ENCODE data around the gene HOXD13.
A peak's percentile ranks its signal among the peaks of the same experiment; 100 is the strongest.

HOXD13 gene

DNA sequence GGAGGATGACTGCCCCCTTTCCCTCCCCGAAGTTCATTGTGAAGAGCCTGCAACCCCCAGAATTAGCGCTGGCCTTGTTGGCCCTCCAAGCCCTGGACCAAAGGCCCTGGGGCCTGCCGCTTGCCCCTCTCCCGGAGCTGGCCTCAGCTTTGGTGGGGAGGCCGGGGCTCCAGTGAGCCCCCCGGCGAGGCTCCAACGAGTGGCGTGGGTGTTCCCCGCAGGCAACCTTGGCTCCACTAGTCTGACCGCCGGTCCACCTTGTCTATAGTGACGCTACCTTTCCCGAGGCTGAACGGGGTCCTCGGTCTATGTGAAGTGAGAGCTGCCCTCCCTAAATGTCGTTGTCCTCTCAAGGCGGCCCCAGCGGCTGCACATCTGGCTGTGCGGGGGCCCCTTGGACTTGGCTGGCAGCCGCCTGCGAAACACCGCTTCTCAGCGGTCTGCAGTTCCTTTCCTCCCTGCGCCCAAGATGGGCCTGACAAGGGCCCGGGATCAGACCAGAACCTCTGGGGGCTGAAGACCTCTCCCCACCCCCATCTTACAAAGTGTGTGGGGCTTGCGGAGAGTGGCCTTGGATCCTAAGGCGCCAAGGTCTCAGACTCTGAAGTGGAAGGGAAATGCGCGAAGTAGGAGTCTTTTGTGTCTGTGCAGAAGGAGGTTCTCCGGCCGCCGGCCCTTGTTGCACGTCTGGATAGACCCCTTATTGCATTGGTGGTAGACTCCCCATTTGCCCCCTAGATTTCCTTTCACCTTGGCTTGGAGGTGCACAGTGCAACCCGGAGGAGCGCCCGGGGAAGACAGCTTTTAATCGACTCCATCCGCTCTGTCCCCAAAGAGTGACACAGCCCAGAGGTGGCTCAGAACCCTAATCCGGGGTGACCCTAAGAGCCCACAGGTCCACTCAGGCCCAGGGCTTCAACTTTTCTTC, 20.1 kb downstream of the HOXD13 start:
- Mint-ChIP-seq H3K36me3 (ENCODE audit: low read depth) (peaks cover 3% of the 10 kb centered on the region), H3K27ac (no peak overlapping the region), H3K4me1 (ENCODE audit: low read depth) (peaks cover 1% of the 10 kb centered on the region), H3K9me3 (peaks cover 4% of the 10 kb centered on the region), H3K4me3 (no peak overlapping the region), H3K27me3 (ENCODE audit: low read depth) (peaks cover 85% of the 10 kb centered on the region)
- no peak for DNase-seq (ENCODE audit: low spot score)

DNA sequence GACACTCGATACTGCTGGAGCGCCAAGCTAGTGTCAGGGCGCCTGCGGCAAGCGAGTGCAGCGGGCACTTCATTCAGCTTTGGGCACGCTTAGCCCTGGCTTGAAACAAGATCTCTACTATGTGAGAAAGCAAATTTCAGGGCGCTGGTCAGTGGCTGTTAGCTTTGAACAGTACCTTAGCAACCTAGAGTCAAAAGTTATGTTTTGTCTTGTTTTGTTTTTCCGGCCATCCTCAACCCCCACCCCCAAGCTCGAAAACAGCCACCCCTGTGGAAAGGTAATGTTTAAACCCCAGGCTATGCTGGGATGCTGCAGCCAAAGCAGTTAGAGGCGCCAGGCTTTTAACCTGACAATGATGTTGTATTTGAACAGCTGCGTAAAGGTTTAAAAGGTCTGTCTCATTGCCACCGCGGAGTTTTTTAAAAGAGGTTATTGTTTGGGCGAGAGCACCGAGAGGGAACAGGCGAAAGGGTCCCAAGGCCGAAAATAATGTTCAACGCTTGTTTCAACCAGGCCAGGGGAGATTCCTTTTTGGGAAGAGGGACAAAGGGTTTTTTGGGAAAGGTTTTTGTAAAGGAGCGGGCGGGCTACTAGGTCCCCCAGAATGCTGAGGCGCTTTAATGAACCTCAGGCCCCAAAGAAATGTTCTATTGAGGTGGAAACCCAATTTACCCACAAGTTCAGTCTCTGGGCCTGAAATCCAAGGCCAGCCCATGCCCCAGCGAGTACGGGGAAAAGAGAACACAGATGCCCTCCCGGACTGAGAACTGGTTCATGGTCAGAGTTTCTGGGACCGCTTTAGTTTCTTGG, 21.8 kb downstream of the HOXD13 start:
- no peak overlapping the region for H3K27ac Mint-ChIP-seq
- H3K36me3 Mint-ChIP-seq (ENCODE audit: low read depth): peaks cover 3% of the 10 kb centered on the region
- no peak overlapping the region for H3K4me3 Mint-ChIP-seq
- peaks cover 92% of the 10 kb centered on the region for H3K27me3 Mint-ChIP-seq (ENCODE audit: low read depth)
- H3K9me3 Mint-ChIP-seq: peaks cover 2% of the 10 kb centered on the region
- peaks cover 4% of the 10 kb centered on the region for H3K4me1 Mint-ChIP-seq (ENCODE audit: low read depth)
- DNase-seq (ENCODE audit: low spot score): no peak

DNA sequence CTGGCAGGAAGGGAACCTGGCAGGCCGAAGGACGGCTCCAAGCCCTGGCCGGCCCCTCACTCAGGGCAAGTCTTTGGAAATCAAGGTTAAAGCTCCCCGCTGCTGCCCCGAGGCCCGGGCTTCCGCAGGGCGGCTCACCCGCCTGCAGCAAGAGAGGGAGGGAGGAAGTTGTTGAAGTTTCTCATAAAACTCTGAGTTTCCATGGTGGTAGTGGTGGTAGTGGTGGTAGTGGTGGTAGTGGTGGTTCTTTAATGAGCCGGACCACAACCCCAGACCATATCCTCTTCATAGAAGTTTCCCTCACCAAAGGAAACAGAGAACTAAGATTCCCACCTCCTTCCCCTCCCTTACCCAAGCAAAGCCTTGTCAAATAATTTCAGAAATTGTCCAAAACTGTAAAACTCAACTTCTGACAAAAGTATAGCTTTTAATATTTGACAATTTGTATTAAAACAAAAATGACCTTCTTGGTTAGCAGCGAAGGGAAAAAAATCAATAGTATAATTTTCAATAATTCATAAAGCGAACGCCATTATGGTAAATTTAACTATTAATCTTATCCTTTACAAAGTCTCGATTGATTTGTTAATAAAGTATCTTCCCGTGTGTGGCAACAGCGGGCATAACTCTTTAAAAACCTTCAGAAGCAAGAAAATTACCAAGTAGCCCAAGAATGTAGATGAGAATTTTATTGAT, 22.6 kb downstream of the HOXD13 start:
- Mint-ChIP-seq H3K36me3 (ENCODE audit: low read depth) (peaks cover 3% of the 10 kb centered on the region), H3K9me3 (no peaks in the 10 kb centered on the region), H3K27me3 (ENCODE audit: low read depth) (peaks cover 92% of the 10 kb centered on the region), H3K27ac (no peak overlapping the region), H3K4me1 (ENCODE audit: low read depth) (peaks cover 3% of the 10 kb centered on the region), H3K4me3 (no peak overlapping the region)
- DNase-seq (ENCODE audit: low spot score): no peak

DNA sequence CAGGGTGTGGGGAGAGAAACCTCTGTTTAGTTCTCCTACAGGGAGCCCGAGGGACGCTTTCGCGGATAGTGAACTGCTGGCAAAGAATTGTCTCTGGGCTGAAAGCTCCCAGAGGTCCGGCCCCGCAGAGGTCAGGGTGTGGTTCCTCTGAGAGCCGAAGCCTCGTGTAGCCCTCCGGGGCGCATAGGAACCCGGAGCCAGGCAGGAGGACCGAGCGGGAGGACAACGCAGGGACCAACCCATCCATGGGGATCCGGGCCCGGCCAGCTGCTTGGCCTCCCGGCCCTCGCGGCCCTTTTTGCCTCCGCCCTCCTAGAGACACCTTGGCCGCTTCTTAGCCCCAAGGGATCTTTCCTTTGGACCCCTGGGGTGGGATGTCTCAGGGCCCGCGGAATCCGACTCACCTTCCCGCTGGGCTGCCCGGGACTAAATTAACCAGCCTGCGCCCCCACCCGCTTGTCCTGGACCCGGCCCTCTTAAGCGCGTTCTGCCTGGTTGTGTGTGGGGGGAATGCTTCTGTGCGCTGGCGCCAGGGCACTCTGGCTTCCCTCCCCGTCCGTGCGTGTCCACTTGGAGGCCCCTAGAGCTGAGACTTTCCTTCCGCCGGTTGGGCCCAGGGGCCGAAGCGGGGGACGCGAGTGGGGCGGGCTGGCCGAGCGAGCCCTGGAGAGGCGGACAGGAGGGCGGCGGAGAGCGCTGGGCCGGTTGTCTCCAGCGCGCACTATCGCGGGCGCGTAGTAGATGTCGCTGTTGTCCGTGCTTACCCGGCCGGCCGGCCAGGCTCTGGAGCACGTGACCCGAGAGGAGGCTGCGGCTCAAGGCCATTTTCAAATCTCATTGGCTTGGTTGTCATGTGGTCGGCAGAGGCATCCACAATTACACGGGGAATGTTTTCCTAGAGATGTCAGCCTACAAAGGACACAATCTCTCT, 23.6 kb downstream of the HOXD13 start, which contains the start of gene HOXD10:
HOXD10 (plus strand) TSS at position 896 of the 931 bp plus-strand sequence. CDS start 56 bp downstream, outside the sequence.
- Mint-ChIP-seq H3K27me3 (ENCODE audit: low read depth) (peaks cover 93% of the 10 kb centered on the region), H3K9me3 (no peaks in the 10 kb centered on the region), H3K36me3 (ENCODE audit: low read depth) (peaks cover 3% of the 10 kb centered on the region), H3K27ac (peak within 1 kb of the TSS; percentile 21), H3K4me1 (ENCODE audit: low read depth) (peaks cover 3% of the 10 kb centered on the region), H3K4me3 (no peak within 1 kb of the TSS)
- DNase-seq (ENCODE audit: low spot score): no peak

DNA sequence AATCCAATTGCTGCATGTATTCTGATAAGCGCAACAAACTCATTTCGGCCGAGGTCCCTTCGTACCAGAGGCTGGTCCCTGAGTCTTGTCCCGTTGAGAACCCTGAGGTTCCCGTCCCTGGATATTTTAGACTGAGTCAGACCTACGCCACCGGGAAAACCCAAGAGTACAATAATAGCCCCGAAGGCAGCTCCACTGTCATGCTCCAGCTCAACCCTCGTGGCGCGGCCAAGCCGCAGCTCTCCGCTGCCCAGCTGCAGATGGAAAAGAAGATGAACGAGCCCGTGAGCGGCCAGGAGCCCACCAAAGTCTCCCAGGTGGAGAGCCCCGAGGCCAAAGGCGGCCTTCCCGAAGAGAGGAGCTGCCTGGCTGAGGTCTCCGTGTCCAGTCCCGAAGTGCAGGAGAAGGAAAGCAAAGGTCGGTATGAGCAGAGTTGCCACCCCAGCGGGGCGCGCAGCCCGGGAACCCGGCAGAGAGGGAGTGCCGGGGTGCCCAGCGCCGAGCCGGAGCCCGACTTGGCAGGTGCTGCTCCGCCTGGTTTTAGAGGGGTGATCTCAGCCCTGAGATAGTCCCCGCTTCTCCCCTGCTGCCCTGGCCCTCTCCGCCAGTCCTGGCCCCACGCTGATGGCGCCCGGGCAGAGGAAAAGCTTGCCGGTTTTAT, 24.8 kb downstream of the HOXD13 start:
- Mint-ChIP-seq H3K27ac (peak overlapping the region; percentile 21), H3K9me3 (no peaks in the 10 kb centered on the region)

DNA sequence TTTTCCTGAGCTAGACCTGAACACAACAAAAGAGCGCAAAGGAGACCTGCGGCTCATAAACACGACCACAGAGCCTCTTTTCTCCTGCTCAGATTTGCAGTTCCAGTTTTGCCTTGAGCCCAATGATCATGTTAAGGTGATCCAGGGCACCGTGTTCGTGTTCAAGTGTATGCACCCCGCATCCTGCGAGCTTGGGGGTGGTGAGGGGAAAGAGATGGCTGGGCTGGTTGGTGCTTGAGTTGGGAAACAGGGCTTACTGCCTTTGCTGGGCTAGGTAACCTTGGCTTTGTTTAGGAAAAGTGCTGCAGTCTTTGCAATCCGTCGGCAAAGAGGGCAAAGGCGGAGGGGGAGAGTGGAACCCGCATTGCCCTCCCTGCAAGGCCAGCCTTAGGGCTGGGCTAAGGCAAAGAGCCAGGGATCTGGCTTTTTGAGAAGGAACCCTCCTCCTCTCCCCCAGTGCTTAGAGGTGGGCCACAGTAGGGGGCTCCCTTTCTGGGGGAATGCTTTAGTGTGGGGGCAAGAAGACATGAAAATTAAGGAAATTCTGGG, 25.4 kb downstream of the HOXD13 start:
- H3K4me1 Mint-ChIP-seq (ENCODE audit: low read depth): peaks cover 3% of the 10 kb centered on the region
- H3K27ac Mint-ChIP-seq: no peak overlapping the region
- no peak for DNase-seq (ENCODE audit: low spot score)
- no peak overlapping the region for H3K4me3 Mint-ChIP-seq
- peaks cover 3% of the 10 kb centered on the region for H3K36me3 Mint-ChIP-seq (ENCODE audit: low read depth)
- no peaks in the 10 kb centered on the region for H3K9me3 Mint-ChIP-seq
- H3K27me3 Mint-ChIP-seq (ENCODE audit: low read depth): peaks cover 84% of the 10 kb centered on the region

More for the DNA sequence above, 24.8 kb downstream of the HOXD13 start:
- Mint-ChIP-seq H3K27me3 (ENCODE audit: low read depth) (peaks cover 87% of the 10 kb centered on the region), H3K4me1 (ENCODE audit: low read depth) (peaks cover 3% of the 10 kb centered on the region), H3K36me3 (ENCODE audit: low read depth) (peaks cover 3% of the 10 kb centered on the region), H3K4me3 (no peak overlapping the region)
- DNase-seq (ENCODE audit: low spot score): no peak

DNA sequence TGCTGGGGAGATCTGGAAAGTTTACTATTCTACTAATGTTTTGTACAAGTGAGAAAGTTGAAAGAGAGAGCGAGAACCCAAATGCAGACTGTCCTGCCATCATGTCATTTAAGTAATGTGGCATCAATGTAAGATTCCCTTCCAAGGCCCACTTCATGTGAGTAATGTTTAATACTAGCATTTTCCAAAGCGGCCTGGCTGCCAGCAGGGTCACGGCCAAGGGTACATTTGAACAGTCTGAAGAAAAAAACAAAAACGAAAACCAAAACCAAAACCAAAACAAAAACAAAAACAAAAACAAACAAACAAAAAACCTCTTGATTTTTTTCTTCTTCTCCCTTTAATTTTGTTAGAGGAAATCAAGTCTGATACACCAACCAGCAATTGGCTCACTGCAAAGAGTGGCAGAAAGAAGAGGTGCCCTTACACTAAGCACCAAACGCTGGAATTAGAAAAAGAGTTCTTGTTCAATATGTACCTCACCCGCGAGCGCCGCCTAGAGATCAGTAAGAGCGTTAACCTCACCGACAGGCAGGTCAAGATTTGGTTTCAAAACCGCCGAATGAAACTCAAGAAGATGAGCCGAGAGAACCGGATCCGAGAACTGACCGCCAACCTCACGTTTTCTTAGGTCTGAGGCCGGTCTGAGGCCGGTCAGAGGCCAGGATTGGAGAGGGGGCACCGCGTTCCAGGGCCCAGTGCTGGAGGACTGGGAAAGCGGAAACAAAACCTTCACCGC, 26.2 kb downstream of the HOXD13 start:
- Mint-ChIP-seq H3K4me1 (ENCODE audit: low read depth) (peaks cover 3% of the 10 kb centered on the region), H3K27ac (no peak overlapping the region), H3K9me3 (no peaks in the 10 kb centered on the region), H3K27me3 (ENCODE audit: low read depth) (peaks cover 82% of the 10 kb centered on the region), H3K36me3 (ENCODE audit: low read depth) (peaks cover 3% of the 10 kb centered on the region), H3K4me3 (no peak overlapping the region)
- DNase-seq (ENCODE audit: low spot score): no peak

DNA sequence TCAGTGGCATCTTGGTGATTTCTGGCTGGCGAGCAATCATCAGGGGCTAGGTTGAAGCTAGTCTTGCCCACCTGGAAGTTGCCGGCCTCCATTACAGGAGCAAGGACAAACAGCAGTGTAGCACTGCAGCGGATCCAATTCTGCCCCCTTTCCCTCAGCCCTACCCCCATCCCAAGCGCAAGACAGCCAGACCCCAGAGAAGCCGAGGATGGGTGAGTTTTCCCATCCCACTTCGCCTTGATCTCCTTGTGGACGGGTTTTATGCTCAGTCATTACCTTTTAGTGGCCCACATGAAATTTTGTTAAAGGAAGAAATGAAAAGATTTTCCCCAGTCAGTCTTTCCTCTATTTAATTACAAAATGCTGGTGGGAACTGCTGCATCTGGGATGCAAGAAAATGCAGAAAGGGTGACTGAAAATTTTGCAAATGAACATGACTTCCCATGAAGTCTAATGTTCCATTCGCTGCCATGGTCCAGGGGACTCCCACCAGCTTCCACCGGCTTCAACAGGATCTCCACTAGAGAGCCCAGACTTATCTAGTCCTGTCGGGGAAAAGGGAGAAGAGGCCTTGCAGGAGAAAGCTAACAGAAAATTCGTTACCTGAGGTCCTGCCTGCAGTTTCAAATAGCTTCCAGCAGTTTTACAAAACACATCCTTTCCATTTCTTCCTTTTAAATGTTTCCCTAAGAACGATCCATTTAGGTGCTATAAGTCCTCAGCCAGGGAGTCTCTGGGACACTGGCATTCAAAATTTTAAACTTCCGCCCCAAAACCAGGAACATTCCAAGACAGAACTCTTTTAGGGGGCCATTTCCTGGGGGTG, 28.1 kb downstream of the HOXD13 start:
- Mint-ChIP-seq H3K27ac (no peak overlapping the region), H3K27me3 (ENCODE audit: low read depth) (peaks cover 84% of the 10 kb centered on the region), H3K4me1 (ENCODE audit: low read depth) (peaks cover 3% of the 10 kb centered on the region), H3K4me3 (no peak overlapping the region), H3K36me3 (ENCODE audit: low read depth) (peaks cover 3% of the 10 kb centered on the region), H3K9me3 (no peaks in the 10 kb centered on the region)
- no peak for DNase-seq (ENCODE audit: low spot score)

DNA sequence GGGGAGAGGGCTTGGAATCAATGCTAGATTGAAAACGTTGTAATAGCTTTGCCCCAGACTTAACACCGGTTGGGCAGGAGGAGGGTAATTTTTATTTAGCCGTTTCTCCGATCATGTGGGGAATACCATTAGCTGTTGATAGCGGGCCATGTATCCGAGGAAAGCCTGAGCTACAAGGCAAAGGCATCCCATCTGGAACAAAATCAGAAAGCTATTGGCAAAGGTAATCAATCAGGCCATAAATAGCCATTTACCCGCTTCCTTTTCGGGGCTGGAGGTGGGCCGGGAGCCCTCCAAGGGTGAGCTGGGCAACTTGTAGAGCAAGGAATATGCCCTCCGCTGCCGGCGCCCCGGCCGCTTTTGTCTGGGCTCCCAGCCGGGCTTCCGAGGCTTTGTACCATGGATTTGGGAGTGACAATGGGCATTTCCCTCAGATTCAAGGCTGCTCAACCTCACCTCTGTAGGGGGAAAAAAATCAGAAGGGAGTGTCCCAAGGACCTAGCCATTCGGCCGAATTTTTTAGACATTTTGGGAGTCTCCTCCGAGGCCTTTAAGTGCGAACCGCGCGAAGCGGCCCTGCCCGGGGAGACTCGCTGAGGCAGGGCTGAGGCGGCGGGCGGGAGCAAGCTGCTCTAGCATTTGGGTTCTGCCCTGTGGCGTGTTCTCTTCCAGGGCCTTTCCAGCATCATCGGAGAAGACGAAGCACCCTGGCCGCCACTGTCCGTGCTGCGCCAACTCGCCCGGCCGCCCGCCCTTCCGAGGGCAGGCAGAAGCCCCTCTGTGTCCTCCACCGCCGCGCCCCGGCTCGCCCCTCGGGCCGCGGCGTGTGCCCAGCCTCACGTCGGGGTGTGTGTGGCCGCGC, 28.9 kb downstream of the HOXD13 start:
- Mint-ChIP-seq H3K36me3 (ENCODE audit: low read depth) (peaks cover 3% of the 10 kb centered on the region), H3K27ac (peak overlapping the region; percentile 57), H3K4me3 (no peak overlapping the region), H3K27me3 (ENCODE audit: low read depth) (peaks cover 84% of the 10 kb centered on the region), H3K9me3 (no peaks in the 10 kb centered on the region), H3K4me1 (ENCODE audit: low read depth) (peaks cover 3% of the 10 kb centered on the region)
- no peak for DNase-seq (ENCODE audit: low spot score)

DNA sequence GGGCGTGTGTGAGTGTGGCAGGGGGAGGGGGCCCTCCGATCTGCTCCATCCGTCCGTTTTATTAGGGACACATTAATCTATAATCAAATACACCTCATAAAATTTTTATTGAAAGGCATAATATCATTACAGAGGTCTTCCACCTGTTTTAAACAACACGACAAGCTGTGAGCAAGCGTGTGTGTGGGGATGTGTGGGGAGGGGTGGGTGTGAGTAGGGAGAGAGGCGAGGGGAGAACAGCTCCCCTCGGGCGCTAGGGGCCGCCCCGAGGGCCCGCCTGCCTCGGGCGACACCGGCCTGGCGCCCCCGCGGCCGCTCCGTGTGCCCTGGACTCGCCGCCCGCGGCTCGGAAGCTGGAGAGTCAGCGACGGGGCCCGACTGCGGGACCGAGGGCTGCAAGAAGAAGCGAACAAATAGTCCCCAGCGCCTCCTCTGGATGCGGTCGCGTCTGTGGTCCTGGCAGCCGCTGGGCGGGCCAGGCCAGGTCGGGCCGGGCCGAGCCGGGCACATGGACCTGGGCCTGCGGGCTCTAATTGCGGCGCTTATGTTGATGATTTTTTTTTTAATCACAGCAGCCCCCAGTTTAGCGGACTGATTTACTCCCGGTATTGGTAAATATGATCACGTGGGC, 29.6 kb downstream of the HOXD13 start:
- no peaks in the 10 kb centered on the region for H3K9me3 Mint-ChIP-seq
- no peak for DNase-seq (ENCODE audit: low spot score)
- H3K27me3 Mint-ChIP-seq (ENCODE audit: low read depth): peaks cover 84% of the 10 kb centered on the region
- no peak overlapping the region for H3K4me3 Mint-ChIP-seq
- no peaks in the 10 kb centered on the region for H3K36me3 Mint-ChIP-seq (ENCODE audit: low read depth)
- peaks cover 3% of the 10 kb centered on the region for H3K4me1 Mint-ChIP-seq (ENCODE audit: low read depth)
- peak overlapping the region; percentile 41 for H3K27ac Mint-ChIP-seq
